HG03039 (cell line): ENCODE results near the gene GJD4.

Experiments used
- ATAC-seq: cut with Tn5 transposase; IDR thresholded peaks from one replicate; pipeline ENCODE4 v1.9.1; 2021; ENCODE audit warnings: mild to moderate bottlenecking, moderate library complexity; ENCODE audit not compliant: unreplicated experiment

Gene GJD4

GRCh38 chr10:35577926-35578617 lies 27.1 kb upstream of the GJD4 start:
- ATAC-seq, result no peak

GRCh38 chr10:35578618-35578956 lies 26.6 kb upstream of the GJD4 start:
- no peak for ATAC-seq

- ATAC-seq, result no peak
These were observed 26.0 kb upstream of the GJD4 start for GRCh38 chr10:35579116-35579515.

GRCh38 chr10:35579726-35580422 lies 25.3 kb upstream of the GJD4 start:
- ATAC-seq, result no peak

- no peak for ATAC-seq
These were observed 24.7 kb upstream of the GJD4 start for GRCh38 chr10:35580423-35580770.

GRCh38 chr10:35581655-35582054 lies 23.5 kb upstream of the GJD4 start:
- ATAC-seq, result no peak

GRCh38 chr10:35584946-35585345 lies 20.2 kb upstream of the GJD4 start:
- ATAC-seq, result no peak

GRCh38 chr10:35585356-35585755 lies 19.8 kb upstream of the GJD4 start:
- no peak for ATAC-seq

- no peak for ATAC-seq
These were observed 19.1 kb upstream of the GJD4 start for GRCh38 chr10:35585903-35586535.

GRCh38 chr10:35588836-35589235 lies 16.3 kb upstream of the GJD4 start:
- ATAC-seq, result no peak

GRCh38 chr10:35592441-35592840 lies 12.7 kb upstream of the GJD4 start:
- ATAC-seq, result no peak

- no peak for ATAC-seq
These were observed 10.7 kb upstream of the GJD4 start for GRCh38 chr10:35594115-35595079.

GRCh38 chr10:35595106-35595505 lies 10.0 kb upstream of the GJD4 start:
- ATAC-seq, result no peak

GRCh38 chr10:35598379-35598778 lies 6.8 kb upstream of the GJD4 start:
- no peak for ATAC-seq

- no peak for ATAC-seq
These were observed 4.9 kb upstream of the GJD4 start for GRCh38 chr10:35600193-35600592.

- ATAC-seq, result no peak
These were observed 1.3 kb downstream of the GJD4 start for GRCh38 chr10:35606430-35606829.

GRCh38 chr10:35607475-35608327 lies 2.6 kb downstream of the GJD4 start:
- ATAC-seq, result no peak

- no peak for ATAC-seq
These were observed 3.2 kb downstream of the GJD4 start for GRCh38 chr10:35608328-35608672.

GRCh38 chr10:35611750-35612149 lies 6.6 kb downstream of the GJD4 start:
- no peak for ATAC-seq

GRCh38 chr10:35612385-35613106 lies 7.4 kb downstream of the GJD4 start:
- no peak for ATAC-seq
